TTC549 (cell line): Measurements from ENCODE around the gene CRYGB.
"Not testable (repeated sequence)": the region's sequence is repeated elsewhere in the genome, so short reads cannot be mapped to it uniquely, and the experiment has no call there.

Experiments used
- FAIRE-seq: peaks from 2 replicates; lab custom pipeline; 2012; peaks lifted over from hg19 to GRCh38; lab: Jason Lieb, UNC

Gene CRYGB

DNA sequence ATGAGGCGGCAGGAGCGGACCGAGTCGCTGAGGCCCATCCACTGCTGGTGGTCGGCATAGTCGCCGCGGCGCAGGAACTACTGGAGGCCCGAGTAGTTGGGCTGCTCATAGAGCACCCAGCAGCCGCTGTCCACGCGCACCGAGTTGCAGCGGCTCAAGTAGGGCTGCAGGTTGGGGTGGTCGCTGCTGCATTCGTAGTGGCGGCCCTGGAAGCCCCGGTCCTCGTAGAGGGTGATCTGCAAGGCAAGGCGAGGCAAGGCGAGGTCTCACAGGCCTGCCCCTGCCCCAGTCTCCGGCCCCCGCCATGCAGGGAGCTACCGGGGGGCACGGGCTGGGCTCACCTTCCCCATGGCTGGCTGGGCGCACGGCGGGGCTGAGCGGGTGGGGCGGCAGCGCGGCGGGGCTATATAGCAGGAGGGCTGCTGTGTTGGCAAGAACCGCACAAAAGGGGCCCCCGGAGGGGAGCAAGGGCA lies 33.6 kb downstream of the CRYGB start:
- not testable (repeated sequence) for FAIRE-seq

DNA sequence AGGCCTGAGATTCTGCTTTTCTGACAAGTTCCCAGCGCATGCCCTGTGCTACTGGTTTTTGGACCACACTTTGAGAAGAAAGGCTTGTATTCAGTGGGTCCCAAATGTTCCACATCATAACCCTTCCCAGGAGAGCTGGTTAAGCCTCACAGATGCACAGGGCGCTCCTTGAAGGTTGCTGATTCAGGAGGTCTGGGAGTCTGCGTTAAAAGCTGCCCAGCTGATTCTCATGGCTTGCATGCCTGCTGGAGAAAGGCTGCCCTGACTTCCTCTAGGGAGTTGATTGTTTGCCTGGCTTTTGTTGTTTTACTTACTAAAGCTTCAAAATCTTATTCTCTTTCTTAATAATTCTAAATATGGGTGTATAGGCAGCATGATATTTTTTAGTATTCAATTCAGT lies 42.3 kb downstream of the CRYGB start:
- FAIRE-seq: no peak

DNA sequence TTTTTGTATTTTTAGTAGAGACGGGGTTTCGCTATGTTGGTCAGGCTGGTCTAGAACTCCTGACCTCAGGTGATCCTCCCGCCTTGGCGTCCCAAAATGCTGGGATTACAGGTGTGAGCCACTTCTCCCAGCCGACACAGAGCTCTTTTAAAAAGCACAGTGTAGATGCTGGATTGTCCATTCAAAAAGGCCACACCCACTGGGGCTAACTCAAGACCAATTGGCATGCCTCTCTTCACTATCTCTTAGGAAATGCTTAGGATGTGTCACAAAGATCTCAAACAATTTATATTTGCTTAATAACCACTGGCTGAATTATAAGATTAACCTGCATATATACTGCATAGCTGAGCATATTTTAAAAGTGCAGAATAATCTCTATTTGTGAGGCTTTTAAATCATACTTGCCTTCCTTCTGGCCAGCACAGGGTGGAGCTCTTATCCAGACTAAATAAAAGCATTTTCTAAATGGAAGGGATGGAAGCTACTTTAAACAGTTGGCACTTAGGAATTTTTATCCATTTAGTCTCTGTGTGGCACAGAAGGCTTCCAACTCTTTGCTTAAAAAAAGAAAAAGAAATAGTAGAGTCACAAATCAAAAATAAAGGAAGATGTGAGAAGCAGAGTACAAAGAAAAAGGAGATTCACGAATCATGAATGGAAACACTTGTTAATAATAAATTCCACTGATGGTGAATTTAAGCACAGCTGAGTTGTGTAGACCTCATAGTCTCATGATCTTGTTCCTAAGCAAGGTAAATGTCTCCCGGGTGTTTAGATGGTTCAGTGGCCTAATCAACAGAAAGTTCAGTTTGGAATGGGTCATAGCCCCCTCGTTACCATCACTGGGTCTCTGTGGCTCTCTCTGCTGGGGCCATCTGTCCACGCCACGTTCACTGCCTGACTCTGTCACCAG lies 44.0 kb downstream of the CRYGB start:
- peak; percentile 73 for FAIRE-seq

DNA sequence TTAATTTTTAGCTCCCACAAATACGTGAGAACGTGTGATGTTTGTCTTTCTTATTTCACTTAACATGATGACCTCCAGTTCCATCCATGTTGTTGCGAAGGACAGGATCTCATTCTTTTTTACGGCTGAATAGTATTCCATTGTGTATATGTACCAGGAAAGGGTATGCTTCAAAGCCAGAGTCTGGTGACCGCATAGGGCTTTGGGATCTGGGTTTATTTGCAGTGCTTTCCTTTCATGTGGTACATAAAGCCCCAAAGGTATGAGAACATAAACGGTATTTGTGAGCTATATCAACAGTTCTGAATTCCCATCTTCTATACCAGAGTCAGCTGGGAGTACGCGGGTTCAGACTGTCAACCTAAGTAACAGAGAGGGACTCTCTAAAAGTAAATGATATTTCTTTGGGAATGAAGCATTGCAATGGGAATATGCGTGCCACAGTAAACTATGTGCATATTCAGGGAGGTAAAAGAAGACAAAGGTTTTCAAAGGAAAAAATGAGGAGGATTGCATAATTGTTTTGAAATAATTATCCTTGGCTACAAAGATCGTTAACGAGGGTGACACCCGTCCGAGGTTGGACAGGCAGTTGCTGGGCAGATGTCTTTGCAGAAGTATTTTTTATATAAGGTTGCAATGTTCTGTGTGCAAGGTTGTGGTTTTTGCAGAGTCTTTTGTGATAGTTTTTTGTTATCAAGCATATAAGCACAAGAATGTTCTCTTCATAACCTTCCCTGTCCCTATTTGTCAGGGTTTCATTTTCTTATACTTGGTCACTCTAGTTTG lies 46.1 kb downstream of the CRYGB start:
- FAIRE-seq: no peak

DNA sequence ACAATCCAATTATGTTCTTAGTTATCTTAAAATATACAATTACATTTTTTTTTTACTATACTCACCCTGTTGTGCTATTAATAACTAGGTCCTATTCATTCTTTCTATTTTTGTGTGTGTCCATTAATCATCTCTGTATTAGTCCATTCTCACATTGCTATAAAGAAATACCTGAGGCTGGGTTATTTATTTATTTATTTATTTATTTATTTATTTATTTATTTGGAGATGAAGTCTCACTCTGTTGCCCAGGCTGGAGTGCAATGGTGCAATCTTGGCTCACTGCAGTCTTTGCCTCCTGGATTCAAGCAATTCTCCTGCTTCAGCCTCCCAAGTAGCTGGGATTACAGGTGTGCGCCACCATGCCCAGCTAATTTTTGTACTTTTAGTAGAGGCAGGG lies 47.3 kb downstream of the CRYGB start:
- FAIRE-seq: not testable (repeated sequence)

DNA sequence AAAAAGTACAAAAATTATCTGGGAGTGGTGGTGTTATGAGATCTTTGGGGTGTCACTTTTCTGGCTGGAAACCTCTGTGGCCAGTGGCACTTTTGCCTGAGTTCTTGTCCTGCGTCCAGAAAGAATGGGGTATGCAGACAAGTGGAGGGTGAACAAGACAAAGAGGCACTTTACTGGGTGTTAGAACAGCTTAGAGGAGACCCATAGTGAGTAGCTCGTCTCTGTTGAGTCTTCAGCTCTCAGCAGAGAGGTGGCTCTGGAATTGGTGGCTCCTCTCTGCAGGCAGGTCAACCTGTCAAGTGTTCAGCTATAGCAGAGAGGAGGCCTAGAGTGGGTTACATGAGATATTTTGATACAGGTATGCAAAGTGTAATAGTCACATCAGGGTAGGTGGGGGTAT lies 47.7 kb downstream of the CRYGB start:
- no peak for FAIRE-seq

DNA sequence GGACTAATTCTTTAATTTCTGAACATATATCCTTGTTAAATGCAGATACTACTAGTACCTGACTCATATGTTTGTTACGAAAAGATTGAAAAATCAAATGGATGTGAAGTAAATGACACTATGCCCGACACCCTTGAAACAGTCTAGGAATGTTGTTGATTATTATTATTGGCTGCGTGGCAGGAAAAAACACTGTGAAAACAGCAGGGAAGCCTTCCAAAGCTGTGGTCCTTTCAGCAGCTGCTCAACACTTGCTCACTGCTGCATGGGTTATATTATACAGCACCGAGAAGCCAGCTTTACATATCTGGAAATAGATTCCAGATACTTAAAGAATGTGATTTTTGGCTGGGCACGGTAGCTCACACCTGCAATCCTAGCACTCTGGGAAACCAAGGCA lies 48.2 kb downstream of the CRYGB start:
- FAIRE-seq: no peak

DNA sequence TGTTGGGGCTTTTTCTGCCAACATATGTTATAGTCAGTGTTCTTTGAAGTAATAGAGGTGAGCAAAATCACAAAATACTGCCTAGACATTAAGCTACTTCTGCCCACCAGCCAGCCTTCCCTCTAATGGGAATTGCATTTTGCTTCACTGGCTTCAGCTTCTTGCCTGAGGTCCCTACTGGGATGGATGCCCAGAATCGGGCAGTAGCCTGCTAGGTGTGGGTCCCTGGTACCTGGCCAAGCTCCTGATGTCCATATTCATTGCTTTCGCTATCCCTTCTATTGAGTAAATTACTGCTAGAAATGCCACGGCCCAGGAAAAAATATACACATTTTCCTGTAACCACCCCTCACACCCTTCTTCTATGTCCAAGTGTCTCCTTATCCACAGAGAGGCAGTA lies 48.6 kb downstream of the CRYGB start:
- no peak for FAIRE-seq

DNA sequence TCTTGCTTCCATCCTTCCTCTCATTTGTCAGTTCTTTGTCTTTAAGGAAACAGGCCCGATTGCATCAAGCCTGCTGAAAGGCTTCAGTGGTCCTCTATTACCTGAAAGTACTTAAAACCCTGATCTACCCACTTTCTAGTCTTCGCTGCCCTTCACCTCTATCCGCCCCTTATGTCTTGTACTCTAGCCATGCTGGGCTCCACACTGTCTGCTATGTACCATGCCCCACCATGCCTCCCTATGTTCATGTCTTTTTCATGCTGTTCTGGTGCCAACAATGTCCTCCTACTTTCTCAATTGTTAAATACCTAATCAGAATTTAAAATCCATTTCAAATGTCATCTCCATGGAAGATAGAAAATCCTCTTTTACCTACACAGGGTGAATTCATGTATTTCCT lies 49.9 kb downstream of the CRYGB start:
- FAIRE-seq: no peak

DNA sequence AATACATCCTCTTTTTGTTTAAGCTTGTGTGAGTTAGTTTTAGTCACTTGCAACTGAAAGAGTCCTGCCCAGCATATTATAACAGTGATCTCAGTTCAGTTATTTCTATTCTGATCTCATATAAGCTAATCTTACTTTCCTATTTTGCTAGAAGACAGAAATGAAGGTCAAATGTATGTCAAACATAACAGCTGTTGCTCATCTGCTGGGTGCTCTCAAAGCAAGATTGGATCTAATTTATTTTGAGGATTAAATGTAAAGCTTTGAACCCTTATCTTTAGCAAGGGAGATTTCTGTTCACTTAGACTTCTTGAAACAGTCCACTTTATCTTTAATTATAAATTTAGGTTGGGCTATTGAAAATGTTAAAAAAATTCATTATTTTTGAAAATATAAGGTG lies 52.8 kb downstream of the CRYGB start:
- FAIRE-seq: peak; percentile 13
